GM18909 (cell line): ENCODE results near the gene SLC25A15.

Experiments used
- ATAC-seq: cut with Tn5 transposase; IDR thresholded peaks from one replicate; pipeline ENCODE4 v1.9.1; 2021; ENCODE audit warnings: mild to moderate bottlenecking; ENCODE audit not compliant: unreplicated experiment, poor library complexity

Gene SLC25A15

GRCh38 chr13:40789275-40790153, at the start of gene SLC25A15:
TSS of gene SLC25A15 (plus strand) at chr13:40789611. CDS start at chr13:40793227, 3,616 bp downstream.
- peak; percentile 87 for ATAC-seq

DNA sequence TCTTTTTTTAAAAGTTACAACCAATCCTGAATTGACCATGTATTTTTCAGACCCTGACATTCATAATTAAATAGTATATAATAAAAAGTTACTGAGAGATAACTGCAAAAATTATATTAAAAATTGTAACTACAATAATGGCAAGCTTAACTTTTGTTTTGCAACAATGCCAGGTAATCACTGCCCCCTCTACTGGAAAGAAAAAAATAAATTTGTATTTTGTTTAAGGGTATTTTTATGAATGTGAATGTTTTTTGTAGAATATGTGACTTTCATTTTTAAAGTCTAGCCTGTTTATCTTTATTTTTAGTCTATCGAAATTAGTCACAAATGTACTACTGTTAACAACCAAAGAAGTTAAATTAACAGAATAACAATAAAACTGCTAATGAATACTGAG, 40.1 kb upstream of the SLC25A15 start:
- no peak for ATAC-seq

- ATAC-seq, result no peak
These were observed 34.2 kb upstream of the SLC25A15 start for GRCh38 chr13:40755082-40755700.

DNA sequence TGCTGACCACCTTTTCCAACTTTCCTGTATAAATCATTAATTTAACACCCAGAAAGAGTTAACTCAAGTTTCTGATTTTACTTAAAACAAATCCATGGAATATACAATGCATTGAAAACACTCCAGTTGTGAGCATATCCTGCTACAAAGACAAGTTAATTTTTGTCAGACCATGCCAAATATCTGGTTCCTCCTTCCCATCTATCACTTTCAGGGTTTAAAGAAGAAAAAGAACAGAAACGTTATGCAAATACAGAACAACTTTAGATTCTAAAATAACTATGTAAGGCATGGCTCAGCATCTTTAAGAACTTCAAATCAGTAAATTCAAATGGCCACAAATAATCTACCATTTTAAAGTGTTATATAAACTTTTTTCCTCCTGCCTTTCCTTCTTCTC, 33.4 kb upstream of the SLC25A15 start:
- peak; percentile 47 for ATAC-seq

- ATAC-seq, result no peak
These were observed 30.6 kb upstream of the SLC25A15 start for GRCh38 chr13:40758811-40759210.

DNA sequence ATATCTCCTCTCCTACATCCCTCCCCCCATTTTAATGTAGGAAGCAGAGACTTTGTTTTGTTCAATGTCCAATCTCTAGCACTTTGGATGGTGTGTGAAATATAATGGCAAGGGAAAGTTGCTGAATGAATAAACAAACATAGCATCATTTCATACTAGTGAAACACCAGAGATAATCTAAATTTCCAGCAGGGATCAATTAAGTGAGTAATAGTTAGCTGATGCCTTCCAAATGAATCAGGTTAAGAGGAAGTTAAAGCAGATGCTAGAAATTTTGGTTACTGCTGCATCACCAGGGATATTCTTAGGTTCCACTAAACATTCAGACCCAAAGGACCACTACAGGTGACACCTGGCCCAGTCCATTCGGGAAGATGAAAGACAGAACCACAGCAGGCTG, 26.6 kb upstream of the SLC25A15 start:
- ATAC-seq, result no peak

GRCh38 chr13:40764587-40765403, 24.6 kb upstream of the SLC25A15 start:
- no peak for ATAC-seq

- no peak for ATAC-seq
These were observed 23.8 kb upstream of the SLC25A15 start for GRCh38 chr13:40765602-40766001.

DNA sequence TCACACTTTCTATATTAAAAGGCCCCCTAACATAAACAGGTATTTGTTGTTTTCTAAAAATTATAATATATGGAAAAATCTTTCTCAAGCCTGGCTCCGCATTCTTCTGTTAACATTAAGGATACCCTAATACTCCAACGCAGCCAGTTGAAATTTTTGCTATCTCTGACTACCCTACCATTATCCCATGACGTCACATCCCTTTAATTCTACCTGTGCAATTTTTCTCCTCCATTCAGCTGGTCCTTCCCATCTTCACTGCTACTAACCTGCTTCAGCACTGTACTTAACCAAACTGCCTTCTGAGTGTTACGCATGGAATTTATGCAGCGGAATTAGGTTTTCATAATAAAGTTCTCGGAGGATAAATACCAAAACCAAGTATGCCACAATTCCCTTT, 19.4 kb upstream of the SLC25A15 start:
- no peak for ATAC-seq

DNA sequence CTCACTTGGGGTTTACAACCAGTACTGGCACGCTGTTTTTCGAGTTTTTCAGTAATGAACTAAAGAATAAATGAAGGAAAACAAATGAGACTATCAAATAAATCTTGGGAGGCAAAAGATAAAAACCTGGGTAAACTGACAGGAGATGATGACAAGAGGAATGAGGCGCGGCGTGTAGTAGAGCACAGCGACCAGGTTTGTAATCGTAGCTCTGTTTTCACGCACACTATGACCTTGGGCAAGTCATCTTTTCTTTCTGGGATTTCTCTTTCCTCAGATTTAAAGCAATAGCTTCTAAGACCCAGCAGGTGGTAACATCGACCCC, 18.8 kb upstream of the SLC25A15 start:
- no peak for ATAC-seq

- peak; percentile 98 for ATAC-seq
These were observed 18.3 kb upstream of the SLC25A15 start, which contains the start of gene MRPS31 for GRCh38 chr13:40770934-40771618. TSS of gene MRPS31 (minus strand) at chr13:40771190. CDS start at chr13:40771136, 54 bp downstream.

- no peak for ATAC-seq
These were observed 16.5 kb upstream of the SLC25A15 start for GRCh38 chr13:40772765-40773473.

- ATAC-seq, result no peak
These were observed 14.7 kb upstream of the SLC25A15 start for GRCh38 chr13:40774672-40775071.

GRCh38 chr13:40776232-40776631, 13.2 kb upstream of the SLC25A15 start:
- no peak for ATAC-seq

GRCh38 chr13:40776681-40777165, 12.7 kb upstream of the SLC25A15 start:
- ATAC-seq, result peak; percentile 62

DNA sequence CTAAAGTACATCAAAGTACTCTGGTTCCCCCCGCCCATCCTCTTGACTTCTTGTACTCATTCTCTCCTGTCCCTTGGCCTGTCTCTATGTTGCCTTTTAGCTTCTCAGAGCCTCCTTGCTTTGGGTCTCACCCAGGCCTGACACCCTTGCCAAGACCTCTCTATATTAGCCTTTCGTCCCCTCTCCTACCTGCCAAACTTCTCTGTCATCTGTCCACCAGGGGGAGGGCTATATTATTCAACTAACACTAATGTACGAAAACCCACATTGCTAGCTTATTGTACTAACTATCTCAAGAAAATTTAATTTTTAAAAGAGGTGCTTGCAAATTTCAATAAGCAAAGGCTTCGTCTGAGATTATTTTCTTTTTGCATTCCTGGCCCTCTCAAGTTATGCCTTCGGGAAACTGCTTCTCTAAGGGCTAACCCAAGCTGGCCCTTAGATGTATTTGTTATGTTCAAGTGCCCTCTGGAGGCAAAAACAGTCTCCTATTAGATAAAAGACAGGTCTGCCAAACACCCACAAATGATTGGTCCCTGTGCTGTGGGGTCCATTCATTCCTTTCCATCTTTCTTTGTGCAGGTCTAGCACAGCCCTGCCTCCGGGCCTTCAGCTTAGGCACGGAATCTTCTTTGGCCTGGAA, 12.1 kb upstream of the SLC25A15 start:
- ATAC-seq, result peak; percentile 86

- no peak for ATAC-seq
These were observed 11.6 kb upstream of the SLC25A15 start for GRCh38 chr13:40777809-40778175.

DNA sequence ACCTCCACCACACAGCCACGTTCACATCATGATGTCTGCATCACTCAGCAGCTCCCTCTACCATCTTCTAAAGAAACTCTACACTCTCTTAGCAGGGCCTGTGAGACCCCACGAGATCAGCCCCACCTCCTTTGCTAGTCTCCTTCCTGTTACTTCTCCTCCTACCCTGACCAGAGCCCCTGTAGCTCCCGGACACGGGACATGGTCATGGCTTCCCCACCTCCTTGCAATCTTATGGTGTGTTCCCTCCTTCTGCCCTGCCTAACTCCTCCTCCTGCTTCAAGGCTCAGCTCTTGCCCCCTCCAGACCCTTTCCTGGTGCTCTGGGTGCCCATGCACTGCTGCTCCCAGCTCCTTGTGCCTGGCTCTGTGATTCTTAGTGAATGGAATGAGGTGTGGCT, 10.4 kb upstream of the SLC25A15 start:
- no peak for ATAC-seq

DNA sequence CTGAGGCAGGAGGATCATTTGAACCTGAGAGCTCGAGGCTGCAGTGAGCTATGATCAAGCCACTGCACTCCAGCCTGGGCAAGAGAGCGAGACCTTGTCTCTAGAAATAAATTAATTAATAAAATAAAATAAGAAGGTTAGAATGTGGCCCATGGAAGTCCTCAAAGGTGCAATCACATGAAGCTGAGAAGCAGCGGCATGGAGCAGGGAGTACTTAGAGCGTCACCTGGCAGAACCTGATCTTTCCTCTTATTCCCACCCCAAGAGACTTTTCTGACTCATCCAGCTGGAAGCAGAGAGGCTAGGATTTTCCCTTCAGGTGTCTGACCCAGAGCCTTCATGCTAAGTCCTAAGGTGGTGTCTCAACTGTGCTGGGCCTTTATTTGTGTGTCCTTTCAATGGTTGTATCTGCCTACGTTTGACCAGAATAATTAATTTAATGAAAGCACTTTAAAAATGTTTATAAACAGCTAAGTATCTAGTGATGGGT, 9.6 kb upstream of the SLC25A15 start:
- ATAC-seq, result no peak
